Measurements from ENCODE around the gene KCTD15. TPM values are rescaled to one million over a fixed set of nuclear protein-coding genes. Genes with fewer than 3 reads are reported as not detected.

Gene KCTD15
- total RNA-seq, 1 donor from 2014 or later, result 61.3 TPM

DNA sequence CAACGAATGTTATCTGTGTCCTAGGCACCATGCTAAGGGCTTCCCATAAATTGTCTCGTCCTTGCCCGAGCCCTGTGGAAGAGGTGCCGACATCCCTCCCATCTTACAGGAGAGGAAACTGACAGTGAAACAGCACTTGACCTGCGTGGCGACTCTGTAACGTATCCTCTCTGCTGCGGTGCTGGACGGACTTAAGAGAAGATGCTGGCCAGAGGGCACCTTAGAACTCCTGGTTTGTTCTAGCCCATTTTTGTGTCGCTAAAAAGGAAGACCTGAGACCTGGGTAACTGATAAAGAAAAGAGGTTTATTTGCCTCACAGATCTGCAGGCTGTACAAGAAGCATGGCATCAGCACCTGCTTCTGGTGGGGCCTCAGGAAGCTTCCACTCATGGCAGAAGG lies 68.6 kb downstream of the KCTD15 start:
- no peaks in the 10 kb centered on the region for H3K9me3 Mint-ChIP-seq (ENCODE audit: low read depth)
- TF ChIP-seq, protein P1, sequence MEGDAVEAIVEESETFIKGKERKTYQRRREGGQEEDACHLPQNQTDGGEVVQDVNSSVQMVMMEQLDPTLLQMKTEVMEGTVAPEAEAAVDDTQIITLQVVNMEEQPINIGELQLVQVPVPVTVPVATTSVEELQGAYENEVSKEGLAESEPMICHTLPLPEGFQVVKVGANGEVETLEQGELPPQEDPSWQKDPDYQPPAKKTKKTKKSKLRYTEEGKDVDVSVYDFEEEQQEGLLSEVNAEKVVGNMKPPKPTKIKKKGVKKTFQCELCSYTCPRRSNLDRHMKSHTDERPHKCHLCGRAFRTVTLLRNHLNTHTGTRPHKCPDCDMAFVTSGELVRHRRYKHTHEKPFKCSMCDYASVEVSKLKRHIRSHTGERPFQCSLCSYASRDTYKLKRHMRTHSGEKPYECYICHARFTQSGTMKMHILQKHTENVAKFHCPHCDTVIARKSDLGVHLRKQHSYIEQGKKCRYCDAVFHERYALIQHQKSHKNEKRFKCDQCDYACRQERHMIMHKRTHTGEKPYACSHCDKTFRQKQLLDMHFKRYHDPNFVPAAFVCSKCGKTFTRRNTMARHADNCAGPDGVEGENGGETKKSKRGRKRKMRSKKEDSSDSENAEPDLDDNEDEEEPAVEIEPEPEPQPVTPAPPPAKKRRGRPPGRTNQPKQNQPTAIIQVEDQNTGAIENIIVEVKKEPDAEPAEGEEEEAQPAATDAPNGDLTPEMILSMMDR (IDR thresholded peaks at IDR 0.05; ENCODE audit: unreplicated experiment), result no peak
- DNase-seq (ENCODE audit: low spot score, unreplicated experiment), result no peak
- no peaks in the 10 kb centered on the region for H3K36me3 Mint-ChIP-seq (ENCODE audit: insufficient read depth)
- H3K27ac Mint-ChIP-seq, result no peak overlapping the region
- H3K27me3 Mint-ChIP-seq, result peaks cover 24% of the 10 kb centered on the region
- no peak overlapping the region for H3K4me3 Mint-ChIP-seq (ENCODE audit: low read depth)
- peaks cover 8% of the 10 kb centered on the region for H3K4me1 Mint-ChIP-seq (ENCODE audit: low read depth)

Other genes starting within 250 kb of the KCTD15 start
- 3.0 and 3.4 TPM in 2 replicates for gene CHST8, start 174.9 kb upstream of the KCTD15 start, total RNA-seq

Data from progenitor cell of endocrine pancreas (in vitro differentiated cells).